GM18507 (cell line): ENCODE measurements around the gene DVL1.
"Not testable (repeated sequence)": the region's sequence is repeated elsewhere in the genome, so short reads cannot be mapped to it uniquely, and the experiment has no call there.

ENCODE experiments used
- DNase-seq: peaks from one replicate; pipeline ENCODE4 v3.0.0; 2011; ENCODE audit warnings: low read depth; ENCODE audit not compliant: insufficient read length; ENCODE audit errors: extremely low spot score
- FAIRE-seq: peaks from 2 replicates; lab custom pipeline; 2011; peaks lifted over from hg19 to GRCh38; lab: Jason Lieb, UNC

DVL1 gene

GRCh38 chr1:1317420-1317819 lies 31.8 kb downstream of the DVL1 start:
- DNase-seq (no peak), FAIRE-seq (no peak)

GRCh38 chr1:1316199-1316598 lies 33.0 kb downstream of the DVL1 start:
- not testable (repeated sequence) for DNase-seq, FAIRE-seq

DNA sequence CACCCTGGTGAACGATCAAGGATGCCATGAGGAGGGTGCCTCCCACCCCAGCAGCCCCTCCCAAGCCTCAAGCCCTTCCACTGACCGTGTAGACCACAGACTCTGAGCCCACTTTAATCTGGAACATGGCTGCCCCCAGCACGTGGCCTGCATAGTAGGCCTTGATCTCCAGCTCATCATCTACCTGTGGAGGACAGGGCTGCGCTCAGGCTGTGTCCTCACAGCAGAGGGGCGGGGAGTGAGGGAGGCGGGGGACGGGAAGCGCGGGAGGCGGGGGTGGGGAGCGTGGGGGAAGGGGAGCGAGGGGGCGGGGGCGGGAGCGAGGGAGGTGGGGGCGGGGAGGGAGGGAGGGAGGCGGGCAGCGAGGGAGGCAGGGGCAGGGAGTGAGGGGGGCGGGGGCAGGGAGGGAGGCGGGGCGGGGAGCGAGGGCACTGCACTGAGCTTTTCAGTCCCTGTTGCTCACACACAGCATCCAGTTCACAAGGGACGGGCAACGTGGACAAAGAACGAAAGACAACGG lies 33.7 kb downstream of the DVL1 start:
- no peak for FAIRE-seq

DNA sequence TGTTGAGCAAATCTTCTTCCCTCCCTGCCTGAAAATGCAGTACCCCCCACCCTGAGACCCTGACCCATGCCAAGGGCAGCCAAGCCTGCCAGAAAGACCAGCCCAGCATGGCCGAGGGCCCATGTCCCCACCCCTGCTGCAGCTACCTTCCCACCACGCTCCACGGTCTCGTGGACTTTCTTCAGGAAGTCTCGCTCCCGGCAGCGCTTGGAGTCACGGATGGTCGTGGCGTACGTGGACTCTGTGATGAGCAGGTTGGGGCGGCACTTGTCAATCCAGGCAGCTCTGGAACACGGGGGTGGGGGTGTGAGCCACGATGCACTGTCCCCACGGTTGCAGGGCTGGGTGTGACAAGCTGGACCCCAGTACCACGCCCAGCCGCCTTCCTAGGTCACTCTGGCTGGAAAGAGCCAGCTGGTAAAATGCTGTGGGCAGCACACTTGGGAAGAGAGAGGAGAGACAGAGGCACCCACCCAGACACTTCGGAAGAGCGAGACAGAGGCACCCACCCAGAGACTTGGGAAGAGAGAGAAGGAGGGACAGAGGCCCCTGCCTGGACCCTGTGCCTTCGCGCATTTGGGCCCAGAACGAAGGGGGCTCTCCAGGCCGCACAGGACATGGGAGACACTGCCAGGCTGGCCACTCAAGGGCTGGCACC lies 34.4 kb downstream of the DVL1 start:
- FAIRE-seq (no peak), DNase-seq (no peak)

More for the DNA sequence above, 33.7 kb downstream of the DVL1 start:
- no peak for DNase-seq

DNA sequence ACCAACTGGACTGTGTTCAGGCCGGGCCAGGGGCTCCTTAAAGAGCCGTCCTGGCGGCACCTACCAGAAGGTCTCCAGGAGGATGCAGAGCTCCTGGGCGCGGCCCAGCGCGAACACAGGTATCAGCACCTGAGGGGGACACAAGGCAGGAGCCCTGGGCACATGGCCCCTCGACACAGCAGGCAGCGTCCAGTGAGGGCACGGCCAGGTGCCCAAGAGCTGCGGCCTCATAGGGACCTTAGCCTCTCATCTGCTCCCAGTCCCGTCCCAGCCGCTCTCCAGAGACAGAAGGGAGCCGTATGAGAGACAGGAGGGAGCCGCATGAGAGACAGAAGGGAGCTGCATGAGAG lies 35.0 kb downstream of the DVL1 start:
- no peak for DNase-seq
- FAIRE-seq: no peak

- FAIRE-seq (no peak), DNase-seq (no peak)
Measured at GRCh38 chr1:1313500-1314236, 35.5 kb downstream of the DVL1 start.

- DNase-seq (no peak), FAIRE-seq (no peak)
Measured at GRCh38 chr1:1312450-1313314, 36.5 kb downstream of the DVL1 start.

DNA sequence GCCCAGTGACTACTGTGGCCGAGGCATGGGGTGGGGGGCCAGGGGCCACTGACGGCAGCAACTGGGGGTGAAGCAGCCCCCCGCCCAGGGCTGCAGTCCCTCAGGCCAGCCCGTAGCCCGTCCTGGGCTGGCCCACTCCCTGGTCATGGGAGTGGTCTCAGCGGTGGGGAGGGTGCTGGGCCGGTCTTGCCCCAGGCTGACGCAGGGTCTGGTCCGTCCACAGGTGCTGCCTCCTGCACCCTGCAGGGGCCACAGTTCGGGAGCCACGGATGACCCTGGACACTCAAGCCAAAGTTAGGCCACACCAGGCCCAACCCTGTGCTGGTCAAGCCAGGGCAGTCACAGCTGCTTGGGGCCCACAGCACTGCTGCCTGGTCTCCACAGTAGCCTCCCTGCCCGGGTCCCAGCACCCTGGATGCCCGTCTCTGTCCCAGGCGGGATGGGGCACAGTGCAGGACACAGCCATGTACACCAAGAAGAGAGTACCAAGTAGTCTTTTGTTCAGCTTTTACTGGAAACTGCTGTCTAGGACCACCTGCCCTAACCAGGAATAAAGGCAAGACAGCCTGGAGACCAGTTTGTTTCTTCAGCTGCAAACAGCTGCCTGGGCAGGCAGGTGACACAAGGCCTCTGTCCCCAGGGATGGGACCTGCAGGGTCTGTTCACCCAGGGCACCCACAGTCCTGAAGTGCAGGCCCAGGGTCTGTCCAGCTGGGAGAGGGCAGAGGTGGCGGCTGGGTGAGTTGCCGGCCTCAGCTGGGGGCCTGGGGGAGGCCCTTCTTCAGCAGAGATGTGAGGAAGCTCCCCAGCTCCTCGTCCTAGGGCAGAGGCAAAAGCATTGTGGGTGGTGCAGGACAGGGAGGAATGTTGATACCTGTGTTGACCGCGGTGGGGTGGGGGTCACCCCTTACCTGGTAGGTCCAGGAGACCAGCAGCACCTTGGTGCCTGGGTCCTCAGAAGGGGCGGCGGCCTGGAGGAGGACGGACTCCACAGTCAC lies 37.8 kb downstream of the DVL1 start:
- FAIRE-seq (no peak), DNase-seq (no peak)

DNA sequence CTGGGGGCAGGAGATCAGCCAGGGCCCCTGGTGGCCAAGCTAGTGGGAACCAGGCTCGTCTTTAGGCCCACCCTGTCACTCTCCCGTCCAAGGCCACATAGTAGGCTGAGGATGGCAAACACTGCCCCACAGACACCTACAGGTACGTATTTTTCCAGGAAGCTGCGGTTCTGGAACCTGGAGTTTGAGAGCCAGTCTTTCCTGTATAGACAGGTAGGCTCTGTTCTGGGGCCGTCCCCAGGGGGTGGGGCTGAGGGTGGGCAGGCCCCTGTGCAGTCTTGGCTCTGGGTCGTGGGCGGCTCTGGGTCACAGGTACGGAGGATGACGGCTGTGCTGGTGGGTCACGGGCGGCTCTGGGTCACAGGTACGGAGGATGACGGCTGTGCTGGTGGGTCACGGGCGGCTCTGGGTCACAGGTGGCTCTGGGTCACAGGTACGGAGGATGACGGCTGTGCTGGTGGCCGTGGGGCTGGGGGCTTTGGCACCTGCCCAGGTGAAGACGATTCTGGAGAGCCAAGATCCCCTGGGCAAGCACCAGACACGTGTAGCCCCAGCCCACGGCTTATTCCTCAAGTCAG lies 38.7 kb downstream of the DVL1 start:
- FAIRE-seq (no peak), DNase-seq (no peak)

GRCh38 chr1:1310109-1310385 lies 39.2 kb downstream of the DVL1 start:
- DNase-seq (no peak), FAIRE-seq (no peak)

GRCh38 chr1:1309251-1310108 lies 39.7 kb downstream of the DVL1 start:
- FAIRE-seq: no peak

DNA sequence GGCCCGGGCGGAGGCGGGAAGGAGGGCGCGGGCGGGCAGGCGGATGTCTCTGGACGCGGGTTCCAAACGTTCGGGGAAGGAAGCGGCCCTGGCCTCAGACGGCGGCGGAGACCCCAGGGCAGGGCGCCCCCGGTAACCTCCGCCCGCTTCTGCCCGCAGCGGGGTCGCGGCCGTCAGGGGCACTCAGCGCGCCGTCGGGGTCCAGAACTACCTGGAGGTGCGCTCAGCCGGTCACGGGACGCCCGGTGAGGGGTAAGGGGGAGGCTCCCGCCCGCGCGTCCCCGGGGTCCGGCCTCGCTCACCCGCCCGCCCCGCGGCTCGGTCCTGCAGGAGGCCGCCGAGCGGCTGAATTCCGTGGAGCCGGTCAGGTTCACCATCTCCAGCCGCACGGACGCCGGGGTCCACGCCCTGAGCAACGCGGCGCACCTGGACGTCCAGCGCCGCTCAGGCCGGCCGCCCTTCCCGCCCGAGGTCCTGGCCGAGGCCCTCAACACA lies 40.4 kb downstream of the DVL1 start:
- DNase-seq (no peak), FAIRE-seq (no peak)

More at GRCh38 chr1:1309251-1310108, 39.7 kb downstream of the DVL1 start:
- no peak for DNase-seq

DNA sequence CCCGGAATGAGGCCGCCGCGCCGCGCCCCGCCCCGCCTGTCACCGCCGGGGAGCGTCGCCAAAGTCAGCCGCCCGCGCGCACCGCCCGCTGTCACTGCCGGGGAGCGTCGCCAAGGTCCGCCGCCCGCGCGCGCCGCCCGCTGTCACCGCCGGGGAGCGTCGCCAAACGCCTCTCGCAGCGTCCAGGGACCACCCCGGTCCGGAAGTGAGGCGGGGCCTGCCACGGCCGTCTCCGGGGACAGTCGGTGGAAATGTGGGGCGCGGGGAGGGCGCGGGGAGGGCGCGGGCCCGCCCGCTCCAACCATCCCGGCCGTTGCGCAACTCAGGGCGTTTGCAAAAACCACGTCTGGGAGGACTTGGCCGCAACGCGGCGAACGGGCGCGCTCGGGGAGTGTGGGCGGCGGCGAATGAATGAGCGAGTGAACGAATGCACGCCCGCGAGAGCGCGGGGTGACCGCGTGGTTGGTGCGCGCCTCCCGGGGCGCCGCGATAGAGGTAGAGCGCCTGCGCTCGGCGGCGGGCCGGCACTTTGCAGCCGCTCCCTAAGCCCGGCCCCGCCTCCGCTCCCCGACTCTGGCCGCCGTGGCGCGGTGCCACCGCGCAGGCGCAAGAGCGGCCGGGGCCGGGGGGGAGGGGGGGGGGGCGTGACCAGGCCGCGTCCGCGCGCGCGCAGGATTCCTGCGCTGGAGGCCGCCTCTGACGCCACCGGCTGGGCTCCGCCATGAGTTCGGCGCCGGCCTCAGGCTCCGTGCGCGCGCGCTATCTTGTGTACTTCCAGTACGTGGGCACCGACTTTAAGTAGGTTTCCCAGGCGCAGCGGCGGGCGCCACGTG lies 41.1 kb downstream of the DVL1 start, which contains the start of the genes ACAP3 and PUSL1:
ACAP3 (minus strand) TSS at position 8 of the 833 bp plus-strand sequence. CDS start 115 bp downstream, outside the sequence.
PUSL1 (plus strand) TSS at position 675 of the 833 bp plus-strand sequence; CDS start at position 722, 47 bp downstream.
- DNase-seq (peak; percentile 95), FAIRE-seq (peak; percentile 86)

- no peak for DNase-seq
- no peak for FAIRE-seq
Measured at GRCh38 chr1:1307261-1307922, 41.8 kb downstream of the DVL1 start.

DNA sequence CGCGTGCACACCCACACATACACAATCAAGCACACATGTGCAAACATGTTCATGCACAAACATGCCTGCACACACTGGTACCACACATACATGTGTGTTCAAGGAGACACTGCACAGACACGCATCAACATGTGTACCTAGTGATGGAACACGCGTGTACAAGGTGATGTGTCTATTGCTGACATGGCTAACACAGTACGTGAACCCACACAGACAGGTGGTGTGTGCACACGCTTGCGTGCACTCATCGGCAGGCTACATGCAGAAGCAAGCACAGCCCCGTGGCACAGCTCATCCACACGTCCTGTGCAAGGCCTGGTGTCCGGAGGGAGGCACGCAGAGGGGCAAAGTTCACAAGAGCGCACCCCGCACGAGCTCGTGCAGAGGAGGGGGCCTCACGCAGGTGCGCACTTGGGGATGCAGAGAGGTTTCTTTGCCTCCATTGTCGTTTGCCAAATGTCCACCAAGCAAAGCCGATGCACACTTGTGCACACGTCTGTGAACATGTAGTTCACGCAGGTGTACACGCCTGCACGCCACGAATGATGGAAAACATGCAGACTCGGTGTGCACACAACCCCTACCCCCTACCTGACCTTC lies 42.5 kb downstream of the DVL1 start:
- DNase-seq: no peak

More for the DNA sequence above, 42.5 kb downstream of the DVL1 start:
- no peak for FAIRE-seq
